Neuron (in vitro differentiated cells): ENCODE results near the gene TMEM101.
"Not testable (repeated sequence)": the region's sequence is repeated elsewhere in the genome, so short reads cannot be mapped to it uniquely, and the experiment has no call there.

Experiments used
- H2AFZ ChIP-seq: one replicate; pipeline ENCODE4 v1.6.1; 2013; ENCODE audit warnings: low read depth, mild to moderate bottlenecking, inconsistent platforms, low read length, moderate library complexity
- H3K27me3 ChIP-seq: one replicate; pipeline ENCODE4 v1.6.1; 2013; ENCODE audit warnings: low read length; ENCODE audit not compliant: insufficient read depth
- H3K36me3 ChIP-seq: one replicate; pipeline ENCODE4 v1.6.1; 2013; ENCODE audit warnings: low read length; ENCODE audit not compliant: insufficient read depth
- H3K4me1 ChIP-seq: one replicate; pipeline ENCODE4 v1.6.1; 2013; ENCODE audit warnings: low read length; ENCODE audit not compliant: insufficient read depth
- H3K4me3 ChIP-seq: 2 replicates; pipeline ENCODE4 v1.5.1; 2013; ENCODE audit warnings: mild to moderate bottlenecking, low read length, moderate library complexity
- H3K9me3 ChIP-seq: one replicate; pipeline ENCODE4 v1.6.1; 2013; ENCODE audit warnings: low read length

Gene TMEM101

GRCh38 chr17:44002141-44002848 is 12.5 kb downstream of the TMEM101 start:
- Histone ChIP-seq H2AFZ (no peak overlapping the region), H3K36me3 (no peaks in the 10 kb centered on the region), H3K4me3 (no peak overlapping the region), H3K4me1 (no peaks in the 10 kb centered on the region), H3K9me3 (no peaks in the 10 kb centered on the region), H3K27me3 (peaks cover 61% of the 10 kb centered on the region)

- no peaks in the 10 kb centered on the region for H3K36me3 ChIP-seq
- H3K27me3 ChIP-seq = peaks cover 61% of the 10 kb centered on the region
- H3K4me3 ChIP-seq = no peak overlapping the region
- no peaks in the 10 kb centered on the region for H3K4me1 ChIP-seq
- H3K9me3 ChIP-seq = no peaks in the 10 kb centered on the region
- no peak overlapping the region for H2AFZ ChIP-seq
These were observed 13.3 kb downstream of the TMEM101 start for GRCh38 chr17:44001461-44001920.

- Histone ChIP-seq H3K36me3 (no peaks in the 10 kb centered on the region), H2AFZ (no peak overlapping the region), H3K4me1 (no peaks in the 10 kb centered on the region), H3K27me3 (peaks cover 61% of the 10 kb centered on the region), H3K9me3 (no peaks in the 10 kb centered on the region), H3K4me3 (no peak overlapping the region)
These were observed 13.8 kb downstream of the TMEM101 start for GRCh38 chr17:44000871-44001460.

- no peak overlapping the region for H2AFZ ChIP-seq
- no peak overlapping the region for H3K4me3 ChIP-seq
- H3K27me3 ChIP-seq = peaks cover 56% of the 10 kb centered on the region
- H3K9me3 ChIP-seq = no peaks in the 10 kb centered on the region
- H3K36me3 ChIP-seq = no peaks in the 10 kb centered on the region
- H3K4me1 ChIP-seq = no peaks in the 10 kb centered on the region
These were observed 14.5 kb downstream of the TMEM101 start for GRCh38 chr17:44000141-44000860.

- H3K9me3 ChIP-seq = no peaks in the 10 kb centered on the region
- peaks cover 51% of the 10 kb centered on the region for H3K27me3 ChIP-seq
- H3K36me3 ChIP-seq = no peaks in the 10 kb centered on the region
- H2AFZ ChIP-seq = no peak overlapping the region
- H3K4me3 ChIP-seq = no peak overlapping the region
- no peaks in the 10 kb centered on the region for H3K4me1 ChIP-seq
These were observed 15.7 kb downstream of the TMEM101 start for GRCh38 chr17:43999024-43999423.

- H3K4me1 ChIP-seq = no peaks in the 10 kb centered on the region
- peaks cover 51% of the 10 kb centered on the region for H3K27me3 ChIP-seq
- H3K9me3 ChIP-seq = no peaks in the 10 kb centered on the region
- H3K4me3 ChIP-seq = no peak overlapping the region
- no peaks in the 10 kb centered on the region for H3K36me3 ChIP-seq
- H2AFZ ChIP-seq = no peak overlapping the region
These were observed 16.2 kb downstream of the TMEM101 start for GRCh38 chr17:43998552-43998951.

- H3K4me1 ChIP-seq, H3K36me3 ChIP-seq, H2AFZ ChIP-seq, H3K9me3 ChIP-seq, H3K4me3 ChIP-seq: not testable (repeated sequence)
- H3K27me3 ChIP-seq = peaks cover 43% of the 10 kb centered on the region
These were observed 17.6 kb downstream of the TMEM101 start for GRCh38 chr17:43997180-43997579.

- no peak overlapping the region for H3K4me3 ChIP-seq
- H3K9me3 ChIP-seq = no peaks in the 10 kb centered on the region
- no peak overlapping the region for H2AFZ ChIP-seq
- H3K4me1 ChIP-seq = no peaks in the 10 kb centered on the region
- peaks cover 26% of the 10 kb centered on the region for H3K27me3 ChIP-seq
- H3K36me3 ChIP-seq = no peaks in the 10 kb centered on the region
These were observed 19.7 kb downstream of the TMEM101 start for GRCh38 chr17:43995150-43995471.

GRCh38 chr17:43994272-43995149 is 20.3 kb downstream of the TMEM101 start:
- H2AFZ ChIP-seq = peak overlapping the region; percentile 3
- peak overlapping the region; percentile 11 for H3K4me3 ChIP-seq
- H3K9me3 ChIP-seq = no peaks in the 10 kb centered on the region
- no peaks in the 10 kb centered on the region for H3K4me1 ChIP-seq
- peaks cover 24% of the 10 kb centered on the region for H3K27me3 ChIP-seq
- no peaks in the 10 kb centered on the region for H3K36me3 ChIP-seq

- H3K4me3 ChIP-seq = no peak overlapping the region
- no peaks in the 10 kb centered on the region for H3K9me3 ChIP-seq
- H3K36me3 ChIP-seq = no peaks in the 10 kb centered on the region
- peaks cover 19% of the 10 kb centered on the region for H3K27me3 ChIP-seq
- H3K4me1 ChIP-seq = no peaks in the 10 kb centered on the region
- no peak overlapping the region for H2AFZ ChIP-seq
These were observed 22.1 kb downstream of the TMEM101 start for GRCh38 chr17:43992641-43993040.

GRCh38 chr17:43988301-43988700 is 26.5 kb downstream of the TMEM101 start:
- H3K36me3 ChIP-seq = no peaks in the 10 kb centered on the region
- no peak overlapping the region for H2AFZ ChIP-seq
- peaks cover 32% of the 10 kb centered on the region for H3K27me3 ChIP-seq
- H3K4me1 ChIP-seq = no peaks in the 10 kb centered on the region
- no peak overlapping the region for H3K4me3 ChIP-seq
- no peaks in the 10 kb centered on the region for H3K9me3 ChIP-seq

GRCh38 chr17:43987131-43988021 is 27.4 kb downstream of the TMEM101 start:
- H3K4me1 ChIP-seq = no peaks in the 10 kb centered on the region
- H2AFZ ChIP-seq = no peak overlapping the region
- no peaks in the 10 kb centered on the region for H3K9me3 ChIP-seq
- no peaks in the 10 kb centered on the region for H3K36me3 ChIP-seq
- no peak overlapping the region for H3K4me3 ChIP-seq
- peaks cover 41% of the 10 kb centered on the region for H3K27me3 ChIP-seq
